Uterus (tissue), 2 donors: ENCODE measurements around the gene PSMD2.

Experiments used
- POLR2A ChIP-seq, 2 donors: fragments of 450-650 bp; IDR thresholded peaks; one replicate each; pipeline ENCODE4 v1.6.1; 2016; ENCODE audit warnings: antibody characterized with exemption in 2 of 2, mild to moderate bottlenecking in 1 of 2, moderate library complexity in 1 of 2
- TF ChIP-seq, protein P1 (sequence below), 4 experiments: fragments of 200-600 bp in 2 of 4; fragments of 450-650 bp in 2 of 4; sonication (generic) in 2 of 4; IDR thresholded peaks; one replicate each; pipeline ENCODE4 v1.5.1; 2016 to 2019; ENCODE audit warnings: antibody characterized with exemption in 4 of 4, mild to moderate bottlenecking in 2 of 4, moderate library complexity in 1 of 4

DNA sequence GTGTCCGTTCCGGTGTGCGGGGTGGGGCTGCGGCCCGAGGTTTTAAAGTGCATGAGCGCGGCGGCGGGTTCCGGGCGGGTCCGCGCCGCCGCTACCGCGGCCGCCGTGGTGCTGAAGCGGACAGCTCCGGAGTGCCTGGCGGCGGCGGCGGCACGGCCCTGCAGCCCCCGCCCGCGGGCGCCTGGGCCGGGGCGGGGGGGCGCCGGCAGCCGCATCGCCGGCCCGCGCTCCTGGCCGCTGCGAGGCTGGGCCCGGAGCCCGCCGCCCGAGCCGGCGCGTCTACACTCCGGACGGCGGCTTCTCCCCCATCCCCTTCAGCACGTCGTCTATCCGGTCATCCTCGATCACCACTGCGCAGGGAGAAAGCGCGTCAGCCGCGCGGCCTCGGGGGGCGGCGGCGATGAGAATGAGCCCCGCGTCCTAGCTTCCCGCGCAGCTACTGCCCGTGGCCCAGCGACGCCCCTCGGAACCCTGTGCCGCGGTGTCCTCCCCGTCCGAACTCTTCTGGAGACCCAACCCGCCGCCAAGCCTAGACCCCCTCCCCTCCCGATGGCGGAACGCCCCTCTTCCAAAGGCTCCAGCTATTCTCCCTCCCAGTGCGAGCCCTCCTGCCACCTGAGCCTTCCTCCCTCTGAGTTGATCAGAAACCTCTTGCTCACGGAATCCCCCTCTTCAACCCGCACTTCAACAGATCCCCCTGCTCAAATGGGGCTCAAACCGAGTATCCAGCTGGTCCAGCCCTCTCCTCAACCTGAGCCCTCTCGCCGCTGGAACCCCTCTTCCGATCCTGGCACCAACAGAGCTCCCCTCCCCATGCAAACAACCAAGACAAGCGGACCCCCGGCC lies 38.9 kb upstream of the PSMD2 start:
- TF ChIP-seq, protein P1, sequence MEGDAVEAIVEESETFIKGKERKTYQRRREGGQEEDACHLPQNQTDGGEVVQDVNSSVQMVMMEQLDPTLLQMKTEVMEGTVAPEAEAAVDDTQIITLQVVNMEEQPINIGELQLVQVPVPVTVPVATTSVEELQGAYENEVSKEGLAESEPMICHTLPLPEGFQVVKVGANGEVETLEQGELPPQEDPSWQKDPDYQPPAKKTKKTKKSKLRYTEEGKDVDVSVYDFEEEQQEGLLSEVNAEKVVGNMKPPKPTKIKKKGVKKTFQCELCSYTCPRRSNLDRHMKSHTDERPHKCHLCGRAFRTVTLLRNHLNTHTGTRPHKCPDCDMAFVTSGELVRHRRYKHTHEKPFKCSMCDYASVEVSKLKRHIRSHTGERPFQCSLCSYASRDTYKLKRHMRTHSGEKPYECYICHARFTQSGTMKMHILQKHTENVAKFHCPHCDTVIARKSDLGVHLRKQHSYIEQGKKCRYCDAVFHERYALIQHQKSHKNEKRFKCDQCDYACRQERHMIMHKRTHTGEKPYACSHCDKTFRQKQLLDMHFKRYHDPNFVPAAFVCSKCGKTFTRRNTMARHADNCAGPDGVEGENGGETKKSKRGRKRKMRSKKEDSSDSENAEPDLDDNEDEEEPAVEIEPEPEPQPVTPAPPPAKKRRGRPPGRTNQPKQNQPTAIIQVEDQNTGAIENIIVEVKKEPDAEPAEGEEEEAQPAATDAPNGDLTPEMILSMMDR (IDR thresholded peaks at IDR 0.05): no peak
- no peak for TF ChIP-seq POLR2A (IDR thresholded peaks at IDR 0.05)
